ENCODE measurements around the gene GRM7. TPM values are rescaled to one million over a fixed set of nuclear protein-coding genes. Genes with fewer than 3 reads are reported as not detected.

GRM7 gene
- total RNA-seq, 4 donors from 2014 or later: 0.09 TPM; not detected in 3

- 75 to 83% methylated on average over 3 of the region's 3 CpGs for WGBS, 2 donors
- no peaks in the 10 kb centered on the region for H3K4me1 ChIP-seq
- H3K4me3 ChIP-seq: no peak overlapping the region
- H3K27ac ChIP-seq: no peak overlapping the region
- no peaks in the 10 kb centered on the region for H3K36me3 ChIP-seq
- H3K27me3 ChIP-seq: no peaks in the 10 kb centered on the region
- no peaks in the 10 kb centered on the region for H3K9me3 ChIP-seq
- TF ChIP-seq CTCF (IDR thresholded peaks at IDR 0.05) (no peak), POLR2A (IDR thresholded peaks at IDR 0.05) (no peak)
- intact Hi-C loops (cut with DNase I): no loop called here
- DNase-seq: no peak
Measured at GRCh38 chr3:7029562-7029961, 168.6 kb downstream of the GRM7 start.

GRCh38 chr3:7038394-7038793 lies 177.5 kb downstream of the GRM7 start:
- no peaks in the 10 kb centered on the region for H3K9me3 ChIP-seq
- intact Hi-C loops (cut with DNase I): no loop called here

DNA sequence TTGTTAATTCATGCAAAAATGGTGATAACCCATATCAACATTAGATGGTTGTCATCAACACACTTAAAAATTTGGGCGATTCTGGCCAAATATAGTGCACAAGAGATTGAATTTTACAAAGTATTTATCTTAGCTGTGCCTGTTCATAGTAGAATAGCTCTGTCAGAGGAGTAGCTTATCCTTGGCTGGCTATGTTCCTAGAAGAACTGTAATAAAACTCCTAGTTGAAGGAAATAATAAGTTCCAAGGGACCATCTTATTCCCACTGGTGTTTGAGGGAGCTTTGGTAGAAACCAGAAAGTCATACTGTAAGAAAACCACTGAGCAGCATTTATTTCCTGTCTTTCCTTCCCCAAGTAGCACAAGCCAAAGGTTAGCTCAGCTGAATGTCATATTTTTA lies 201.8 kb downstream of the GRM7 start:
- no peak for DNase-seq
- WGBS, 2 donors: 45 to 47% methylated on average over 1 of the region's 1 CpG
- no peaks in the 10 kb centered on the region for H3K9me3 ChIP-seq
- no peaks in the 10 kb centered on the region for H3K27me3 ChIP-seq
- H3K36me3 ChIP-seq: no peaks in the 10 kb centered on the region
- no peak overlapping the region for H3K4me3 ChIP-seq
- H3K4me1 ChIP-seq: no peaks in the 10 kb centered on the region
- intact Hi-C loops (cut with DNase I): no loop called here
- H3K27ac ChIP-seq: no peak overlapping the region
- TF ChIP-seq POLR2A (IDR thresholded peaks at IDR 0.05): no peak

More at GRCh38 chr3:7038394-7038793, 177.5 kb downstream of the GRM7 start:
- Histone ChIP-seq H3K4me1 (no peaks in the 10 kb centered on the region), H3K4me3 (no peak overlapping the region), H3K27ac (no peak overlapping the region), H3K27me3 (no peaks in the 10 kb centered on the region), H3K36me3 (no peaks in the 10 kb centered on the region)
- DNase-seq: no peak
- 65 to 80% methylated on average over 4 of the region's 4 CpGs for WGBS, 2 donors
- no peak for TF ChIP-seq CTCF (IDR thresholded peaks at IDR 0.05)
- TF ChIP-seq POLR2A (IDR thresholded peaks at IDR 0.05): no peak

GRCh38 chr3:7070461-7070860 lies 209.5 kb downstream of the GRM7 start:
- no peak for DNase-seq
- TF ChIP-seq POLR2A (IDR thresholded peaks at IDR 0.05): no peak
- no peak for TF ChIP-seq CTCF (IDR thresholded peaks at IDR 0.05)

DNA sequence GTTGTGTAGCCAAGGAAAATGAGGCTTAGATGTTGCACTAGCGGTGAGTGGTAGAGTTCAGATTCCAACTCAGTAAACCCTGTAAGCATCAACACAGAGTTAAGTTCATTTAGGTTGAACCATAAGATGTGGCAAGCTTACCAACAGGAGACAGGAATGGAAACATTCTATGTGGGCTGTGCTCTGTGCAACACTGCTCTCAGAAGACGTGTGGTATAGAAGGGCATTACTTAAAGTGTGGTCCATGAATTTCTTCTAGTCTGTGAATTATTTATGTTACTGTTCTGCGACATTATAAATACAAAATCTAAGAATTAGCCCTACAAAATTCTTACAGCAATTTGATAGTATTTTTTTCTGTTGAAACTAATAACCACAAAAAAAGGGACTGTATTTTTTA lies 213.3 kb downstream of the GRM7 start:
- no peak for DNase-seq
- H3K4me3 ChIP-seq: no peak overlapping the region
- TF ChIP-seq POLR2A (IDR thresholded peaks at IDR 0.05) (no peak), CTCF (IDR thresholded peaks at IDR 0.05) (no peak)
- no peaks in the 10 kb centered on the region for H3K9me3 ChIP-seq
- H3K4me1 ChIP-seq: no peaks in the 10 kb centered on the region
- intact Hi-C loops (cut with DNase I): no loop called here
- H3K27ac ChIP-seq: no peak overlapping the region
- no peaks in the 10 kb centered on the region for H3K27me3 ChIP-seq
- 61 to 70% methylated on average over 3 of the region's 3 CpGs for WGBS, 2 donors
- no peaks in the 10 kb centered on the region for H3K36me3 ChIP-seq

More at GRCh38 chr3:7070461-7070860, 209.5 kb downstream of the GRM7 start:
- WGBS, 2 donors: 38 to 60% methylated on average over 6 of the region's 6 CpGs
- H3K27me3 ChIP-seq: no peaks in the 10 kb centered on the region
- no peaks in the 10 kb centered on the region for H3K4me1 ChIP-seq
- H3K27ac ChIP-seq: no peak overlapping the region
- H3K36me3 ChIP-seq: no peaks in the 10 kb centered on the region
- no peak overlapping the region for H3K4me3 ChIP-seq
- intact Hi-C loops (cut with DNase I): no loop called here
- no peaks in the 10 kb centered on the region for H3K9me3 ChIP-seq

DNA sequence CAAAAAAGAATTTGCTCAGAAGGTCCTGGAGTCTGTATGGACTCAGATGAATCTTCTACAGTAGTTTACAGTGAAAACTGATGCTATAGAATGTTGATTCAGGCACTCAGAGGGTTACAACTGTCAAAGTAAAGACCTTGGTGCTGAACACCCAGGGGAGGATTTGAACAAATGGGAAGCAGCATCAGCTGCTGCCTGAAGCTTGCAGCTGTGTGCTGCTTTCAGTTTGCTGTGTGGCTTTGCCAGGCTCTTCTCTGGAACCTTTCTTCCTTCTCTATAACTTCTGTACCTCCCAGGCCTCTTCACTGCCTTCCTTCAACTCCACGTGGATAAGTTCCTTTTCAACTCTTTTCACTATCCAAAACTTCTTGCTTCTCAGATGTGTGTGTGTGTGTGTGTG lies 214.2 kb downstream of the GRM7 start:
- Histone ChIP-seq H3K4me1 (no peaks in the 10 kb centered on the region), H3K27me3 (no peaks in the 10 kb centered on the region), H3K36me3 (no peaks in the 10 kb centered on the region), H3K27ac (no peak overlapping the region), H3K9me3 (no peaks in the 10 kb centered on the region), H3K4me3 (no peak overlapping the region)
- TF ChIP-seq CTCF (IDR thresholded peaks at IDR 0.05) (no peak), POLR2A (IDR thresholded peaks at IDR 0.05) (no peak)
- no peak for DNase-seq
- WGBS, 2 donors: 23 to 40% methylated on average over 1 of the region's 1 CpG
- intact Hi-C loops (cut with DNase I): no loop called here
